ENCODE results near the gene LSM12.

- TF ChIP-seq CTCF (IDR thresholded peaks at IDR 0.05) (no peak), EZH2 (IDR thresholded peaks at IDR 0.05) (no peak), EZH2phosphoT487 (IDR thresholded peaks at IDR 0.05) (no peak)
Measured at GRCh38 chr17:43987131-43988021, 79.1 kb downstream of the LSM12 start.

Data from neural progenitor cell (in vitro differentiated cells).